GM19455 (cell line): ENCODE results near the gene RAB25.
"Not testable (repeated sequence)": the region's sequence is repeated elsewhere in the genome, so short reads cannot be mapped to it uniquely, and the experiment has no call there.

Experiments used
- ATAC-seq: cut with Tn5 transposase; IDR thresholded peaks from one replicate; pipeline ENCODE4 v1.9.1; 2021; ENCODE audit not compliant: unreplicated experiment

Gene RAB25

DNA sequence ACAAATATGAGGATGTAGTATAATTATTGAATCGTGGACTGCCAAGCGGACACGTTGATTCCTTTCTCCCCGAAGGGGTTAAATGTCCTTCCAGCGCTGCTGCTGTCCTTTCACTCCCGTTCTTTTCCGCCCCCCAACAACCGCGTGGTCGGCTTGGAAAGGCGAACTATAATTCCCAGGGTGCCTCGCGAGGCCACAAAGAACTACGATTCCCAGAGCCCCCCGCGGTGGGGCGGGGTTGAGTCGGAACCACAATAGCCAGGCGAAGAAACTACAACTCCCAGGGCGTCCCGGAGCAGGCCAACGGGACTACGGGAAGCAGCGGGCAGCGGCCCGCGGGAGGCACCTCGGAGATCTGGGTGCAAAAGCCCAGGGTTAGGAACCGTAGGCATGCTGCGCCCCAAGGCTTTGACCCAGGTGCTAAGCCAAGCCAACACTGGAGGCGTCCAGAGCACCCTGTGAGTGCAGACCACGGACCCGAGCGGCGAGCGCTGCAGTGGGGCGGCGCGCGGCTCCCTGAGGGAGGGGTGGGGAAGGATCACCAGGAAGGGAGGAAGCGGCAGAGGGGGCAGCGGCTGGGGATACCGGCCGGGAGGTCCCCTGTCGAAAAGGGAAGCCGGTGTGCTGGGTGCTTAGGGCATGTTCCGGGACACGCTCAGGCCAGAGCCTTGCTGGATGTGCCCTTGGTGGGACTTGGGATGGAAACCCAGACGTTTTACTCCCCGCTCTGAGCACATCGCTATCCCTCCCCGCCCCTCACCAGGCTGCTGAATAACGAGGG is 6.3 kb upstream of the RAB25 start, which contains the start of gene LAMTOR2:
TSS of gene LAMTOR2 (plus strand) at position 283 of the 781 bp plus-strand sequence. CDS start at position 391, 108 bp downstream.
- peak; percentile 67 for ATAC-seq

DNA sequence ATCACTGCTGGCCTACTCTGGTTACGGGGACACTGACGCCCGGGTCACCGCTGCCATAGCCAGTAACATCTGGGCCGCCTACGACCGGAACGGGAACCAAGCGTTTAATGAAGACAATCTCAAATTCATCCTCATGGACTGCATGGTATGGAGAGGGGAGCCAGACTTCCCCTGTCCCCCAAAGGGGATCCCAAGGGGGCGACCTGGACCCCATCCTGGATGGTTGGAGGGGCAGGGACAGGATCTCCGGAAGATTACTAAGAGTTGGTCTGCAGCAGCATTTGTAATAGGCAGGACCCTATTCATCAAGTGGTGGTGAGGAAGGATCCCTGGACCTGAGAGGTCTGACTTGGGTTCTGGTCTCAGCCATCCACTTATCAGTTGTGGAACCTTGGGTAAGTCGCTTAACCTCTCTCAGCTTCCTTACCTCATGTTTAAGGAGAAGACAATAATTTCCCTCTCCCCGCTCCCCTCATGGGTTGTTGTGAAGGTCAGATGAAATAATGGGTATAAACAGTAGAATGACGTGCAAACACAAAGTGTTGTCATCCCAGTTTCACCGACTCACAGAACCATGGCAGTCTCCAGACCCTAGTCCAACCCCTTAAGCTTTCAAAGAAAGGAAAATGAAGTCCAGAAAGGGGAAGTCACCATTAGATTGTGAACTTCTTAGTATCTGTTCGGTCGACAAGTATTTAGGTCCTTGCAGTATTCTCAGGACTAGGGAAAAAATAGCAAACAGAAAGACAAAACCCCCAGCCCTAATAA is 5.5 kb upstream of the RAB25 start:
- ATAC-seq: no peak

DNA sequence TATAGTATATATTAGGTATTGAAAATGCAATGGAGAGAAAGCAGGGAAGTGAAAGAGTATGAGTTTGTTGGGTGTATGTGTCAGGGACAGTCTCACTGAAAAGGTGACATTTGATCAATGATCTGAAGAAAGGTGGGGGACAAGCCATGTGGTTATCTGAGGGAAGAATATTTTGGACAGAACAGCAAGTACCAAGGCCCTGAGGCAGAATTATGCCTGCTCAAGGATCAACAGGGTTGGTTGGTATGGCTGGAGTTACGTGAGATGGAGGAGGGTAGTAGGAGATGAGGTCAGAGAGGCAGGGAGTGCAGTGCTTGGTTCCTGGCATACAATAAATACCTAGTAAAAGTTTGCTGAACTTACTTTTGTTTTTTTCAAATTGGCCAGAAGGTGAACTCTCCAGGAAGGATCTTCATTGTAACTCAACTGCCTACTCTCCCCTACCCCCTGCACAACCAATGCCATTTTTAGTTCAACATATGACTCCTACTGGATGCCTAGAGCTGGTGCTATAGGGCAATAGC is 4.6 kb upstream of the RAB25 start:
- no peak for ATAC-seq

DNA sequence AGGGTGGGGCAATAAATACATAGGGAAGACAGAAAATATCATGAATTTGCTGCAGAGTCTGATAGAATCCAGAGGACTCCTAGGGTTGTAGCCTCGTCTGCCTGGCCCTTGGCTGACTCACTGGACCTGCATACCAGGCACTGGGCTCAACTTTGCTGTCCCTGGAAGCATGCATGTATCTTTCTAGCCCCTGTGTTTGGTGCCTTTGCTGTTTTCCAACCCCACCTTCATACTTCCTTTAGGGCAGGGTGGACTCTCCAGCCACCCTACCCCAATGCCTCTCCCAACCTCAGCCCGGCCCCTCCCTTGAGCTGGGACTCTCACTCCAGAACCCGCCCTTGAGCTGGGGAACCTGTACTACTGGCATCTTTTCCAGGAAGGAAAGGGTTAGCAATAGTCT is 1.2 kb downstream of the RAB25 start:
- no peak for ATAC-seq

- ATAC-seq: no peak
Observed at GRCh38 chr1:156063997-156064285, 3.0 kb downstream of the RAB25 start.

DNA sequence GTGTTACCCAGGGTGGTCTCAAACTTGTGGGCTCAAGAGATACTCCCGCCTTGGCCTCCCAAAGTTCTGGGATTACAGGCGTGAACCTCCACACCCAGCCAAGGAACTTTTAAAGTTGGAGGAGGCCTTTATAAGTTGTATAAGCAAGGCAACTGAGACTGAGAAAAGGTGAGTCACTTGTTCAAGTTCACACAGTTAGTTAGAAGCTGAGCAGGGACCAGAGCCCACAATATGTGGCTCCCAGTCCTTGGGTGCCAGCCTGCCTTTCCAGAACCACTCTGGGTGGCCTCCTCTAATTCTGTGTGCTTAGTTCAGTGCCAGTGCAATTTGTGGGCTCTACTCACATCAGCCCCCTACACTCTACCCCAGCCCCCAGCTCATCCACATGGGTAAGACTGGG is 3.7 kb downstream of the RAB25 start:
- ATAC-seq: no peak

DNA sequence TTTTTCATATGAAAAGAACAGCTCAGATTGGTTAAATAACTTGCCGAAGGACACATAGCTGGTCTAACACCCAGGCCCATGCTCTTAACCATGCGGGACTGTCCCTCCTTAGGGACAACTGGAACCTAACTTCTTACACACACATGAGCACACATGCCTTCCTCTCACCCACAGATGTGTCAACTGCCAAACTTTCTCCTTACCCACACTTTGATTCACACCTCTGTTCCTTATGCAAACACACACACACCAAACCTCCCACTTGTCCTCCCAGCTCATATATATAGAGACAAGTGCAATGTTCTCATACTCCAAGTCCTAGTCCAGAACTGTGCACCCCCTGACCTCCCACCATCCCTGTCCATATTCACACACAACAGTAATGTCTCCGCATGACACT is 4.3 kb downstream of the RAB25 start:
- no peak for ATAC-seq

DNA sequence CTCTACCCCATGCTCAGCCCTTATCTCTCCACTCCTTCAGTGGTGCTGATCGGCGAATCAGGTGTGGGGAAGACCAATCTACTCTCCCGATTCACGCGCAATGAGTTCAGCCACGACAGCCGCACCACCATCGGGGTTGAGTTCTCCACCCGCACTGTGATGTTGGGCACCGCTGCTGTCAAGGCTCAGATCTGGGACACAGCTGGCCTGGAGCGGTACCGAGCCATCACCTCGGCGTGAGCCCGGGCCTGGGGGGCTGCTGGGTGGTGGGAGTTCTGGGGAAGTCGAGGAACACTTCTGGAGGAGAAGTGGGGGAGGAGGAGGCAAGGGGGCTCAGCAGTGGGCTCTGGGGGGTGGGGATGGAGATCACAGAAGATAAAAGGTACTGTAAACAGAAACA is 4.9 kb downstream of the RAB25 start:
- ATAC-seq: no peak

- ATAC-seq: no peak
Observed at GRCh38 chr1:156067262-156067661, 6.3 kb downstream of the RAB25 start.

- ATAC-seq: no peak
Observed at GRCh38 chr1:156069490-156070455, 8.8 kb downstream of the RAB25 start.

DNA sequence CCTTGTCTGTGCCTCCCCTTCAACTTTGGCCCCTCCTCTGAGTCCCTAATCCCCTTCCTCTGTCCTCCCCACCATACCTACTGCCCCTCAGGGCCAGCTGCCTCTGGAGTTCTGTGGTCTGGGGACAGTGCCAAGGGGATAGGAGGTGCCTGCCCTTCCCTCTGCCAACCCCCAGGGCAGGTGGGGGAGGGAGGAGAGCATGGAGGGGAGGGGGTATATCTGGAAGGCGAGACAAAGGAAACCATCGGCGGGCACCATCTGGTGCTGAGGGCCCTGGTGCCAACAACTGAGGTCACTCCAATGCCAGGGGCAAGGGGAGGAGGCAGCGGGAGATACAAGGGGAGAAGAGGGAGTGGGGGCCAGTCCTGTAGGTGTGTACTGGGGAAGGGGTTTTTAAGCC is 9.6 kb downstream of the RAB25 start:
- no peak for ATAC-seq

- not testable (repeated sequence) for ATAC-seq
Observed at GRCh38 chr1:156071332-156071816, 10.4 kb downstream of the RAB25 start.

DNA sequence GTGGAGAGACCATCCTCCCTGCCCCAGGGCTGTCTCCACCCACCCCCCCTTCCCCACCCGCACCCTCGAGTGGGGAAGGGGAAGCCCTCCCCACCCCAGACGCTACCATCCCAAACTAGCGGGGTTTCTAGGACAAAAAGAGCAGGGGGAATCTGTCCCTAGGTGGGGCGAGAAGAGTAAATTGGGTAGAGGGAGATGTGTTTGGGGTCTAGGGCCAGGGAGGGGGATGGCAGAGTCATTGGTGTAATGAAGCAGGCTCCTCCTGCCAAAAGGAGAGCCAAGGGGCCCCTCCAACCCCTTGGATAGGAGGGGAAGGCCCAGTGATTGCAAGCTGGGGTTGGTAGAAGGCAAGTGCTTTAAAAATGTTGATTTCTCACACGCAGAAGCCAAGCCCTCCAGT is 11.3 kb downstream of the RAB25 start:
- no peak for ATAC-seq

GRCh38 chr1:156073110-156073687 is 12.2 kb downstream of the RAB25 start:
- no peak for ATAC-seq

DNA sequence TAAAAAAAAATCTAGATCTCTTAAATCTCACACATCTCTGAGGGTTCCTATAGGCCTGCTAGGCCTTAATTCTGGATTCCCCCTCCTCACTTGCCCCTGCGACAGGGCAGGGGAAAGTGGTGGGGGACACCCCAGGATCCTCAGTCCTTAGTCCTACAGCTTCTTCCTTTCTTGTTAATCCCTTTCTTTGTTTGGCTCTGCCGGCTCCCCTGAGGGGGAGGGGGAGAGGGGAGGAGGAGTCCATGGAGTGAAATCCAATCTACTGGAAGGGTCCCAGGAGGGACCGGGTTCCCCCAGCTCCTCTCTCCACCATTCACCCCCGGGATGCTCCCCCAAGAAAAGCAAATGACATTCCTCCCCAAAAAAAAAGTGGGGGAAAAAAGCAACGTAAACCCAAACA is 12.8 kb downstream of the RAB25 start:
- no peak for ATAC-seq

DNA sequence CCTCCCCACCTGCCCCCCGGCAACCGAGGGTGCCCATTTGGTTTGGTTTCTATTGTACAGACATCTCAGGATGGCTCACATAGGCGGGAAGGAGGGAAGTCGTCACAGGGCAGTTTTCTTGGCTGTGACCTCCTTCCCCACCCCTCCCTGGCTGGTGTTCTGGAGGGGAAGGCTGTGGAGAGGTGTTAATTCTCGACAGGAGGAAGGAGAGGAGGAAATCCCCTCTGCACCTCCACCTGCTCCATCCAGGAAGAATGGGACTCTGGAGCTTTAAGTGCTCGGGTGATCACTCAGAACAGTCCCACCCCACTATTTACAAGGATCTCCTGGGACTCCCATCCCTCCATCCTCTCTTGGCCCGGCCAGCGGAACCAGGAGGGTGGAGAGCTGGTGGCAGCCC is 13.7 kb downstream of the RAB25 start:
- ATAC-seq: no peak

DNA sequence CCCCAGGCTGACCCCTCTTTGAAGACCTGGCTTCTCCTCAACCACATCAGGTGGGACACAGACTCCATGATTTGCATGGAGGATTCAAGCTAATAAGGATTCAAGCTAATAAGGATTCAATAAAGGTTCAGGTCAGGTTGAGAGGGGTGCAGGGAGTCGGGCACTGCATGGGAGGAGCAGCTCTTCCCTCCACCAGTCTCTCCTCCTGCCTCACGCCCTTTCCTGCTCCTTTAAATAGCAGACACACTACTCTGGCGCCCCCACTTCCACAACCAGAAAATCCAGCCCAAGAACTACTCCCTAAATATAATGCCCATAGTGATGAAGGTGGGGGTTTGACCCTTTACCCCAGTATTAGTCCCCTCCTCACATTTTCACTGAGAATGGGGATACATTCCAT is 14.2 kb downstream of the RAB25 start:
- no peak for ATAC-seq

- no peak for ATAC-seq
Observed at GRCh38 chr1:156075775-156076204, 14.8 kb downstream of the RAB25 start.

GRCh38 chr1:156076609-156077429 is 15.9 kb downstream of the RAB25 start:
- ATAC-seq: peak; percentile 71

DNA sequence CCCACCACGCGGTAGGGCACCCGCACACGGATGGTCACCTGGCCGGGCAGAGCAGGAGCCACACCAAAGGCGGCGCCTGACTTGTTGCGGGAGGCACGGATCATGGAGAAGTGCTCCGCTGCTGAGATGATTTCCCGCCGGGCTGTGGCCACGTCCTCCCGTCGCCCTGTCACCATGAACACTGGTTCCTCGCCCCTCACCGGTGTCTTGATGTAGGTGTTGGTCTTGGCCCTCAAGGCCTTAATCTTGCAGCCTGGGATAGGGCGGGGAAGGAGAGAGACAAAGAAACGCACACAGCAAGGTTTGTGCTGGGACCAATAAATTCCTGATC is 16.4 kb downstream of the RAB25 start:
- no peak for ATAC-seq
